BE2C (cell line): ENCODE measurements around the gene PRKCSH.
A peak's percentile ranks its signal among the peaks of the same experiment; 100 is the strongest.

Experiments
- DNase-seq: peaks from one replicate; pipeline ENCODE4 v3.0.0-alpha.2; 2020
- H3K27me3 ChIP-seq: fragments of 250-450 bp; sonication (Bioruptor Pico); 2 replicates; pipeline ENCODE4 v1.5.1; 2020; ENCODE audit warnings: mild to moderate bottlenecking
- H3K36me3 ChIP-seq: fragments of 250-450 bp; sonication (Bioruptor Pico); 2 replicates; pipeline ENCODE4 v1.5.1; 2020; ENCODE audit warnings: mild to moderate bottlenecking
- H3K4me1 ChIP-seq: fragments of 250-450 bp; sonication (Bioruptor Pico); 2 replicates; pipeline ENCODE4 v1.5.1; 2020
- H3K4me3 ChIP-seq: 2 replicates; pipeline ENCODE4 v1.5.1; 2011; ENCODE audit warnings: low read depth, low read length
- H3K9me3 ChIP-seq: fragments of 250-450 bp; sonication (Bioruptor Pico); 2 replicates; pipeline ENCODE4 v1.5.1; 2020
- CTCF ChIP-seq: IDR thresholded peaks from 2 replicates; pipeline ENCODE4 v1.5.1; 2012; ENCODE audit warnings: mild to moderate bottlenecking, low read depth, low read length

The PRKCSH gene

DNA sequence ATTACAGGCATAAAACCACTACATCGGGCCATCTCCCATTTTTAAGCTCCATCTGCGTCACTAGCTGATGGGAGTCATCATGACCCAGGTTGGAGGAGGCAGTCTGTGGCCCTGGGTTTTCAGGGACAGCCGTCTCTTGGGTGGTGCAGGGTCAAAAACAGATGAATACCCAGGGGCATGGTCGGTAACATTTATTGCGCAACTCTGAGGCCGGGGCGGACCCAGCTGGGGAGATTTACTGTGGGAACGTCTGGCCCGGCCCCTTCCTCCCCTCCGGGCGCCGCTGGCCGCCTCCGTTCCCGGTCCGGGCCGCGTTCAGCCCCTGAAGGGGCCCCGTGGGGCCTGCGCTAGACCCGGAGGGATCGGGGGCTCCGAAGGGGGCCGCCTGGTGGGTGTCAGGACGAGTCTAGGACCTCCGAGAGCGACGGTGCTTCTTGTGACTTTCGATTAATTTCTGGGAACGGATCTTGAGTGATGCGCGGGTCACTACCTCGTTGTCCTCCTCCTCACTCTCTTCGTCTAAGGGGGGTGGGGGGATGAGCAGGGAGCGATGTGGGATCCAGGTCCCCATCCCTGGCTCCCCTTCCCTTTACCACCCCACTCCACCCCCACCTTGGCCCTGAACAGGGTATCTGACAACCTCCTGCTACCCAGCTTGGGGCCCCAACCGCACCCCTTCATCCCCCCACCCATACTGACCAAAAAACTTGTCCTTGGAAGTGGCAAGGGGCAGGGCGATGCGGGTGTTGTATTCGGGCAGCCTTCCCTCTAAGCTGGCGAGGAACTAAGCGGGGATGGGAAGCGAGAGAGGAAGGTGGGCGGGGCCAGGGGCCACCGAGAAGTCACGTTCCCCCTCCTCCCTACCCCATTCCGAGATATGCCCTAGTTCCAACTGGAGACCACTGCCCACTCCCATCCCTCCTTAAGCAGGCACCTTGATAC, 14.7 kb upstream of the PRKCSH start:
- no peak for TF ChIP-seq CTCF
- peaks cover 61% of the 10 kb centered on the region for H3K27me3 ChIP-seq
- H3K4me1 ChIP-seq = no peaks in the 10 kb centered on the region
- H3K4me3 ChIP-seq = peak overlapping the region; percentile 45
- no peaks in the 10 kb centered on the region for H3K36me3 ChIP-seq
- DNase-seq = no peak
- no peaks in the 10 kb centered on the region for H3K9me3 ChIP-seq

- DNase-seq = peak; percentile 57
- TF ChIP-seq CTCF = no peak
- H3K27me3 ChIP-seq = peaks cover 59% of the 10 kb centered on the region
- no peaks in the 10 kb centered on the region for H3K4me1 ChIP-seq
- no peaks in the 10 kb centered on the region for H3K36me3 ChIP-seq
- H3K9me3 ChIP-seq = no peaks in the 10 kb centered on the region
- peak overlapping the region; percentile 45 for H3K4me3 ChIP-seq
Measured at GRCh38 chr19:11421371-11422098, 13.9 kb upstream of the PRKCSH start.

DNA sequence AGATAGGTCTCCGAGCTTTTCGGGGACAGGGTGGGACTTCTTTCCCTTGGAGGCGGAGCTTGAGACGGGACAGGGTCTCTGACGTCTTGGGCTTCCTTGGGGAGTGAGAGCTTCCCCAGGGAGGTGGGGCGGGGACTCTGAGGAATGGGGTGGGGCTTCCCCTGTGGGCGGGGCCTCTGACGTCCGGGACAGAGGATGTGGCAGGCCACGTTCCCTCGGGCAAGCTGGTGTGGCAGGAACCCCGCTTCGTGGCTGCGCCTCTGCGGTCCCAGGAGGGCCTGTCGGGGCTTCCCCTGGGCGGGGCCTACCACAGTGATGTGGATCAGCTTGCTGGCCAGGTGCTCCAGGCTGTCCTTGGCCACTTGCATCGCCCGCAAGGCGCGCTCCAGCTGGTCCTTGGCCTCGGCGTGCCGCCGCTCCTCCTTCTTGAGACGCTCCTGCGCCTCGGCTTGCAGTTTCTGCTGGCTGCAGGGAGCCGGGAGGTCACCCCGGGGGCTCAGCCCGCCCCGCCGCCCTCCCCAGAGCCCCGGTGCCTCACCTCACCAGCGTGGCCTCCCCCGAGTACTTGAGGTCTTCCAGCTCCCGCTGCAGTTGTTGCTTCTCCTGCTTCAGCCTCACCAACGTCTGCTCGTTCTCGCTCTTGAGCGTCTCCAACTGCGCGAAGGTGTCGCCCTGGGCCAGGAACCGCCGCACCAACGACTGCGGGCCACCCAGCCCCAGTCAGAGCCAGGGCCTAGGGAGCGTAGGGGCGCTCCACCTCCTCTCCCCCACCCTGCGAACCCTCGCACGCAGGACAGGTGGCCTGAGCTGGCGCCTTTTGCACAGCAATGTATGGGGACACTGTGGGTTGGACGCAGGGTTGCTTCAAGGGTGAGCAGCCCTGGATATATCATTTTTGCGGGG, 13.0 kb upstream of the PRKCSH start:
- Histone ChIP-seq H3K4me1 (no peaks in the 10 kb centered on the region), H3K27me3 (peaks cover 51% of the 10 kb centered on the region), H3K9me3 (no peaks in the 10 kb centered on the region), H3K36me3 (no peaks in the 10 kb centered on the region), H3K4me3 (no peak overlapping the region)
- DNase-seq = no peak
- no peak for TF ChIP-seq CTCF

DNA sequence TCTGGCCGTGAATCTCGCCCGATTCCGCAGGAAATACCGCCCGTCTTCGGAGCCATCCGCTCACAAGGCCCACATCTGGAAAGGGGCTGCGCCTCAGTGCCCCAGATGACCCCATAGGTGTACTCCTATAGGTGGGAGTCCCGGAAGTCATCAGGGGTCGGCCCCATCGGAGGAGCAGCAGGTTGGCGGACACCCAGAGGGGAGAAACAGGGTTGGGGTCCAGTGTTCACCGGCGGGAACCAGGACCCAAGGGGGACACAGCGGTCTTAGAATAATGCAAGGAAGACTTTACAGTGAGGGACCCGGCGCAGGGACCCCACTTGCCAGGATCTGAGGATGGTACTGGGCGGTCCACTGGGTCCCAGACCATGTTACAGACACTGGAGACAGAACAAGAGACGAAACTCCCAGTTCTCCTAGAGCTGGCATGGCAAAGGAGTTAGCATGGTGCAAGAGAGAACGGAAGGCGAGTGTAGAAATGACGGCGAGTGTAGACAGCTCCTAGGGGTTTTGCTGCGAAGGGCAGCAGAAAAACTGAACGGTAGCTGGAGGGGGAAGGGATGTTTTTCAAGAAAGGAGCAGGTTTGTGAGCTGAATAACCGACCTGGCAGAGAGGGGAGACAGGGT, 12.2 kb upstream of the PRKCSH start:
- H3K4me3 ChIP-seq = no peak overlapping the region
- DNase-seq = no peak
- no peak for TF ChIP-seq CTCF

DNA sequence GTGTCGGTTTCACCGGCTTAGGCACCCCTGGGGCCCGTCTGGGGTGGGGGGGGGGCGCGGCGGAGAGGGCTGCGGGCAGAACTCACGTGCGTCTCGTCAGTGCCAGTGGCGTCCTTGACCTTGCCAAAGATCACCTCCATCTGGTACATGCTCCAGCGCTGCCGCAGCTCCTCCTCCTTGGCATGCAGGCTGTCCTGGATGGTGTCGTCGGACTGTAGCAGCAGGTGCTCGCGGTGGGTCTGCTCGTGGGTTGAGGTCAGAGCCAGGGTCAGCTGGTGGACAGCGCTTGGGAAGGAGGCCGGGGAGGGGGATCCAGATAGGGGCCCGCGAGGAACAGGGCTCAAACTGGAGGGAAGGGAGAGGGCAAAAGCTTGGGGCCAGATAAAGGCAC, 11.6 kb upstream of the PRKCSH start:
- H3K27me3 ChIP-seq = peaks cover 39% of the 10 kb centered on the region
- no peaks in the 10 kb centered on the region for H3K36me3 ChIP-seq
- H3K4me3 ChIP-seq = no peak overlapping the region
- no peak for TF ChIP-seq CTCF
- H3K9me3 ChIP-seq = no peaks in the 10 kb centered on the region
- DNase-seq = no peak
- H3K4me1 ChIP-seq = no peaks in the 10 kb centered on the region

More for the DNA sequence above, 12.2 kb upstream of the PRKCSH start:
- Histone ChIP-seq H3K9me3 (no peaks in the 10 kb centered on the region), H3K4me1 (no peaks in the 10 kb centered on the region), H3K36me3 (no peaks in the 10 kb centered on the region), H3K27me3 (peaks cover 44% of the 10 kb centered on the region)
